ENCODE measurements around the gene BRME1.

Gene BRME1

DNA sequence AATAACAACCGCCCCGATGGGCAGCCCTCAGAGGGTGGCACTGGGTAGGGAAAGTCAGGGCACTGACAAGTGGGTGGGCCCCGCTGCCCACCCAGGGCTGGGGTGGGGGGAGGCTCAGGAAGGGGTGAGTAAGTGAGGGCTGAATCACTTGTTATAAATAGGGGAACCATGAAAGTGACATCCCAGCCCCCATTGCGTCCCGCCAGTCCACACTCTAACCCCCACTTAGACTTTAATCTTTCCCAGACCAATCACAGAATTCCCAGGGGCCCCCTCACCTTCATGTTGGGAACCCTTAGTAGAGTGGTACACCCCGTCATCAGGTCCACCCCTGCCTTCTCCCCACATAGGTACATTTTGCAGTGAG, 66.0 kb downstream of the BRME1 start:
- TF ChIP-seq, protein P1, sequence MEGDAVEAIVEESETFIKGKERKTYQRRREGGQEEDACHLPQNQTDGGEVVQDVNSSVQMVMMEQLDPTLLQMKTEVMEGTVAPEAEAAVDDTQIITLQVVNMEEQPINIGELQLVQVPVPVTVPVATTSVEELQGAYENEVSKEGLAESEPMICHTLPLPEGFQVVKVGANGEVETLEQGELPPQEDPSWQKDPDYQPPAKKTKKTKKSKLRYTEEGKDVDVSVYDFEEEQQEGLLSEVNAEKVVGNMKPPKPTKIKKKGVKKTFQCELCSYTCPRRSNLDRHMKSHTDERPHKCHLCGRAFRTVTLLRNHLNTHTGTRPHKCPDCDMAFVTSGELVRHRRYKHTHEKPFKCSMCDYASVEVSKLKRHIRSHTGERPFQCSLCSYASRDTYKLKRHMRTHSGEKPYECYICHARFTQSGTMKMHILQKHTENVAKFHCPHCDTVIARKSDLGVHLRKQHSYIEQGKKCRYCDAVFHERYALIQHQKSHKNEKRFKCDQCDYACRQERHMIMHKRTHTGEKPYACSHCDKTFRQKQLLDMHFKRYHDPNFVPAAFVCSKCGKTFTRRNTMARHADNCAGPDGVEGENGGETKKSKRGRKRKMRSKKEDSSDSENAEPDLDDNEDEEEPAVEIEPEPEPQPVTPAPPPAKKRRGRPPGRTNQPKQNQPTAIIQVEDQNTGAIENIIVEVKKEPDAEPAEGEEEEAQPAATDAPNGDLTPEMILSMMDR (conservative IDR thresholded peaks at IDR 0.05), result no peak
- no peak overlapping the region for H3K27ac ChIP-seq

DNA sequence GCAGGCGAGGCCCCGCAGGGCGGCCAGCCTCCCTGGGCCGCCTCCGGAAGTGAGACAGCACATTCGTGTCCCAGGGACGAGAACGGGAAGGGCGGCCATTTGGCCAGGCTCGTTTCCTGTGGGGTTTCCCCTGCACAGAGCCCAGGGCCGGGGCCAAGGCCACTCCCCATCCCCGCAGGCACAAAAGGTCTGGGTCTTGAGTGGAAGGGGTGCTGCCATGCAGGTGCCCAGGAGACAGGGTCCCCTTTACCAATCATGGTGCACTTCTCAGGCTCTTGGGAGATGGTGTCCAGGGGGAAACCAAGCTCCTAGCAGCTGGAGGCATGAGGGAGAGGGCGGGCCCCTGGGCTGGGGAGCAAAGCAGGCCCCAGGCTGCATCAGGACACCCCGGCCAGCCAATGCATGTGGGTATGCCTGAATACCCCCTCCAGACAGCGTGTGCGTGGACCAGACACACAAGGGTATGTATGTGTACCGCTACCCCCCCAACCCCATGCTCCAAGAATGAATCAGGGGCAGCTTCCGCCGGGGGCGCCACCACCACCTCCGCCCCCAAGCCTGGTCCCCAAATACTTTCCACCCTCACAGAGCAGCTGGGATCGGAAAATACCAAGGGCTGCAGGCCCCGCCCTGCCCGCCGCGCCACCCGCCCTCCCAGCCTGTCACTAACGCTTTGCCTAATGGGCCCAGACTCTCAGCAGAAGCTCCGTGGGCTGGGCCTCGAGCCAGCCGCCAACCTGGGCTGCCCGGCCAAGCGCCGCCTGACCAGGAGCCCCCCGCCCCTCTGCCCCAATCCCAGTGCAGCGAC, 66.6 kb downstream of the BRME1 start:
- no peak overlapping the region for H3K27ac ChIP-seq
- TF ChIP-seq, protein P1 (conservative IDR thresholded peaks at IDR 0.05), result no peak

DNA sequence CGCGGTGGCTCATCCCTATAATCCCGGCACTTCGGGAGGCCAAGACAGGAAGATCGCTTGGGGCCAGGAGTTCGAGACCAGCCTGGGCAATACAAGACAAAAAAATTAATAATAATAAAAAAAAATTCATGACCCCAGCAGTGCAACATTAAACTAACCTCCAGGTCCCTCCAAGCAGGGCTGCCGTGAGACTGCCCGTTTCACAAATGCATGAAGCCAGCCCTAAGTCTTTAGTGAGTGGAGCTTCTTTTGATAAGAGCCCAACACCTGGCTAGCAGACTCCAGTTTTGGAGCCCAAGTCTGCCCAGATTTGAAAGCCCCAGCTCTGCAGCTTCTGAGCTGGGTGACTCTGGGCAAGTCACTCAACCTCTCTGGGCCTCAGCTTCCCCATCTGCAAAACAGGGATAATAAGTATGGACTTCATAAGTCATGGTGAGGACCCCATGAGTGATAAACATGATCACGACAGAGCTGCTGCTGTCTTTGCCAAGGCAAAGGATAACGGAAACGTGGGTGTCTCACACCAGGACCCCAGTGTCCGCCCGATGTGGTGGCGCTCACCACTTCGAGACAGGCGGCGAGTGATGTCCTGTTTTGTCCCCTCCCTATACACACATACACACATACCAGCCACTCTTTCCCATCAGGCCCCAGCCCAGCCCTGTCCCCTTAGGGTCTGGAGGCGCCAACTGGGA, 67.3 kb downstream of the BRME1 start:
- no peak overlapping the region for H3K27ac ChIP-seq
- TF ChIP-seq, protein P1 (conservative IDR thresholded peaks at IDR 0.05), result no peak

DNA sequence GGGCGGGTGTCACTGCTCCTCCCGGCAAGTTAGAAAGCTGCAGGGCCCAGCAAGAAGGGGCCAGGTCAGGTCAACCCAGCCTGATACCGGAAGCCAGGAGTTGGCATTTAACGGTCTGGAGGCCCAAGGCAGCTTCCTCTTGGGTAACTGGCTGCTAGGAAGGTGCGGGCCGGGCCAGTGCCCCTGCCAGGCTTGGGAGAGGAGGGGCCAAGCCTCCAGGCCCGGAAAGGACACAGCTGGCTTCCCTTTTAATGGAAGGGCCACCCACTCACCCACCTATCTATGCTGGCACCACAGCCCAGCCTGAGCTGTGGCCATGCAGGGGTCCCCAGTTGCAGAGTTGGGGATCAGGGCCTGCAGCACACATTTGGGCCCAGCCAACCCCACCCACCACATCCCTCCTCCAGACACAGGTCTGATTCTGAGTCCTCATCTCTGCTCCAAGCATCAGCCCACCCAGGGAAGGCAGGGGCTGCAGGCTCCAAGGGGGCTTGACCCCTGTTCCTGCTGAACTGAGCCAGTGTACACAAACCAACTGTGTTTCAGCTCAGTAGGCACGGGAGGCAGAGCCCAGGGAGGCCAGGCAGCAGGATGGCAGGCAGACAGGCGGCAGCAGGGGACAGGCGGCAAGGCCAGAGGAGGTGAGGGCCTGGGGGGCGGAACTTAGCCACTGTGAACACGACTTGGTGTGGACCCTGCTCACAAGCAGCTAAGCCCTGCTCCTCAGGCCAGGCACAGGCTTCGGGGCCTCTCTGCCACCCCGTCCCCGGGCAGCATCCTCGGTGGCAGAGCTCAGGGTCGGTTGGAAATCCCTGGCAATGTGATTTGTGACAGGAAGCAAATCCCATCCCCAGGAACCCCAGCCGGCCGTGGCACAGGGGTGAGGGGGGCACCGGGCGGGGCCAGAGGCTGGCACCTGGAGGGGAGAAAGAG, 69.9 kb downstream of the BRME1 start:
- no peak overlapping the region for H3K27ac ChIP-seq

DNA sequence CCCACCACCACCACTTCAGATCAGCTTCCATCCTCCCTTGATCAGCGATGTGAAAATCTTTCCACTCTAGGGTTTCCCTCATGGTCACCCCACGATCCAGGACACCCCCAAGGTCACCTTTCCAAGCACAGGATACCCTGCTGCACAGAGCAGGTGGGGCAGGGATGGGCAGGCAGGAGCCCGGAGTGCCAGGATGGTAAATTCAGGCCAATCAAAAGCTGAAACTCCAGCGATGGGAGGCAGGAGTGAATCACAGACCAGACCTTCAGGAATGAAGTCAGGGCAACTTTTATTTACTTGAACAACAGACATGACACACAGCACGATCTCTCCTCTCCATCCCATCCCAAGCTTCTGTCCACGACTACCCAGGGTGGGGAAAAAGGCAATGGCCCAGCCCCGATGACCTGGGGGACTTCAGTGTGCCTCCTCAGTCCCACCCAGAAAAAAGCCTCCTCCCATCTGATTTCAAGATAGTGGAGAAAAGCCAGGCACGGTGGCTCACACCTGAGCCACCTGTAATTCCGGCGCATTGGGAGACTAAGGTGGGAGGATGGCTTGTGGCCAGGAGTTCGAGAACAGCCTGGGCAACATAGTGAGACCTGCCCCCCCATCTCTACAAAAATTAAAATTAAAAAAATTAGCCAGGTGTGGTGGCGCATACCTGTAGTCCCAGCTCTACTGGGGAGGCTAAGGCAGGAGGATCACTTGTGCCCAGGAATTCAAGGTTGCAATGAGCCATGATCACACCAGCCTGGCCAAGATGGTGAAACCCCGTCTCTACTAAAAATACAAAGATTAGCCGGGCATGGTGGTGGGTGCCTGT, 71.5 kb downstream of the BRME1 start:
- peak overlapping the region; percentile 59; the same call in 1 of the 2 replicates for H3K27ac ChIP-seq
- TF ChIP-seq, protein P1 (conservative IDR thresholded peaks at IDR 0.05), result no peak

More for the DNA sequence above, 69.9 kb downstream of the BRME1 start:
- TF ChIP-seq, protein P1 (conservative IDR thresholded peaks at IDR 0.05), result no peak

DNA sequence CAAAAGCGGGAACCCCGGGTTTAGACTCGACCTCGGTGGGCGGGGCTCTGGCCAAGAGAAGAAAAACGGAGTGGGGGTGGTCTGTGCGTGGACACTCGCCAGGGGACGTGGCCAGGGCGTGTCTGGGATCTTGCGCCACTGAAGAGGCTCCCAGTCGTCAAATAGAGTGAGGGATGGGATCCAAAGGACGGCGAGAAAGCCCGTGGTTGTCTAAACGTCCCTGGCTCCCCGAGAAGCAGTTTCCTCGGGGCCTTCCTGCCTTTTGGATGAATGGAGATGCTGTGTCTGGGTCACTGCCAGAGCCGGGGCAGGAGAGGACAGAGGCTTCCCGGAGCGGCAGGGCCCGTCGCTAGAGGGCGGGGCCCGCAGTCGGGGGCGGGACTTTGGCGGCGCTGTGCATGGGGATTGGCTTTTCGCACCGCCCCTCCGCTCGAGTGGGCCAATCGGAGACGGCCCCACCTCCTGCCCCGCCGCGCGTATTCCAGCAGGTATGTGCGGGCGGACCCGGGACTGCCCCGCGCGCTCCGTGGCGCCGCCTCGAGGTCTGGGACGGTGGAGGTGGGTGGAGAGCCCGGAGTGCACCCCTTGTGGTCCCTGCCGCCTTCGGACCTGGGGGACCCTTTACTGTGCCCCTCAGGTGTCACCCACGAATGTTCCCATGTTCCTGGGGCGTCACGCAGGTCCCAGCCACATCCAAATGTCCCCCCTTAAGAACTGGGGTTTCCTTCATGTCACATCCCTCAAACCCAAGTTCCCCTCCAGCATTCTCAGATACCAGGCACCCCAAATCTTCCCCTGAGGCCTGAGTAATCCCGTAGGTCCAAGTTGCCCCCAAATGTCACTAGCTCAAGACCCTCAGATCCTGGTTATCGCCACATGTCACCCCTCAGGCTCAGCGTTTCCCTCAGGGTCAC, 72.3 kb downstream of the BRME1 start:
- TF ChIP-seq, protein P1 (conservative IDR thresholded peaks at IDR 0.05), result peak; percentile 73
- H3K27ac ChIP-seq, result peak overlapping the region; percentile 59
